Ureter (tissue), 1 donor: ENCODE results near the gene IRGQ. TPM values are rescaled to one million over a fixed set of nuclear protein-coding genes. Genes with fewer than 3 reads are reported as not detected.
"Not testable (repeated sequence)": the region's sequence is repeated elsewhere in the genome, so short reads cannot be mapped to it uniquely, and the experiment has no call there.

ENCODE experiments used
- DNase-seq: peaks from one replicate; pipeline ENCODE4 v3.0.0-alpha.2; 2020; ENCODE audit warnings: low spot score
- total RNA-seq: library from RNA; stranded (reverse); gene quantifications from one replicate; pipeline ENCODE4 v1.2.4, GENCODE V29; 2023
- donor health status: DM: yes; HTN: yes; CAD: no.

The IRGQ gene, protein sequence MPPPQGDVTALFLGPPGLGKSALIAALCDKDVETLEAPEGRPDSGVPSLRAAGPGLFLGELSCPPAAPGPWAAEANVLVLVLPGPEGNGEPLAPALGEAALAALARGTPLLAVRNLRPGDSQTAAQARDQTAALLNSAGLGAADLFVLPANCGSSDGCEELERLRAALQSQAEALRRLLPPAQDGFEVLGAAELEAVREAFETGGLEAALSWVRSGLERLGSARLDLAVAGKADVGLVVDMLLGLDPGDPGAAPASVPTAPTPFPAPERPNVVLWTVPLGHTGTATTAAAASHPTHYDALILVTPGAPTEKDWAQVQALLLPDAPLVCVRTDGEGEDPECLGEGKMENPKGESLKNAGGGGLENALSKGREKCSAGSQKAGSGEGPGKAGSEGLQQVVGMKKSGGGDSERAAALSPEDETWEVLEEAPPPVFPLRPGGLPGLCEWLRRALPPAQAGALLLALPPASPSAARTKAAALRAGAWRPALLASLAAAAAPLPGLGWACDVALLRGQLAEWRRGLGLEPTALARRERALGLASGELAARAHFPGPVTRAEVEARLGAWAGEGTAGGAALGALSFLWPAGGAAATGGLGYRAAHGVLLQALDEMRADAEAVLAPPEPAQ
- total RNA-seq, result 20.8 TPM

DNA sequence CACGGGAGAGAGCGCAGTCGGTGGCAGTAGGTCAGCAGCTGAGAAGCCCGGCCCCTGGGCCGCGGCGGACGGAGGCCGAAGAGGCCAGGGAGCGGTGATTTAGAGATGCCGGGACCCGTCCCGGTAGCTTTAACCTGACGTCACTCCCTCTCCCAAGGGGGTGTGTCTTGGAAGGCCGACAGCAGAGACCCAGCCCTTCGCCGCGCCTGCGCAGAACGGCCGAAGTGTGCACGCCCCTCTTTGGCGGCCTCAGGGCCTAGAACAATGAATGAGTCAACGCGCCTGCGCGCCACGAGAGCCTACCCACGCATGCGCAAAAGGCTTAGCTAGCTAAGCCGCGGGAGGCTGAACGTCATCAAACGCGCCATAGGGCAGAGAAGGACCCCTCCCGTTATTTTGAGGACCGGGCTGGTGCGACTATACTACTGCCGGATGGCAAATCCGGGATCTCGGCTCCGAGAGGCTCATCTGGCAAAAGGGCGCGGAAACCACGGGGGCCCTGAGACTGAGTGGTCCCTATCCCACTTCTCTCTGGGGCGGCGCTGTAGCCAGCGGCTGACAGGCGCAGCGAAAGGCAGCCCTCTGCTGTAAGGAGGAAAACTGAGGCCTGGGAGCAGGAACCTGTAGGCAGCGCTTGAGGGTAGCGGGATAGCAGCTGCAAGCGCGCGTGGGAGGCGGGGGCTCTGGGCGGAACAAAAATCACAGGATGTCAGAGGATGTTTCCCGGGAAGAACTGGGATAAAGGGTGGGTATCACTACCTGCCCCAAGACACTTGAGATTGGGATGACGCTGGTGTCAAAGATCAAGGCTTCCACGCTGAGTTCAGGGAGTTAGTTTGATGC is at the start of gene IRGQ, which contains the start of gene ZNF576:
TSS of gene IRGQ (minus strand) at position 136 of the 843 bp plus-strand sequence. CDS start 796 bp downstream, outside the sequence.
TSS of gene ZNF576 (plus strand) at position 597 of the 843 bp plus-strand sequence. CDS start 514 bp downstream, outside the sequence.
- DNase-seq, result peak; percentile 100

DNA sequence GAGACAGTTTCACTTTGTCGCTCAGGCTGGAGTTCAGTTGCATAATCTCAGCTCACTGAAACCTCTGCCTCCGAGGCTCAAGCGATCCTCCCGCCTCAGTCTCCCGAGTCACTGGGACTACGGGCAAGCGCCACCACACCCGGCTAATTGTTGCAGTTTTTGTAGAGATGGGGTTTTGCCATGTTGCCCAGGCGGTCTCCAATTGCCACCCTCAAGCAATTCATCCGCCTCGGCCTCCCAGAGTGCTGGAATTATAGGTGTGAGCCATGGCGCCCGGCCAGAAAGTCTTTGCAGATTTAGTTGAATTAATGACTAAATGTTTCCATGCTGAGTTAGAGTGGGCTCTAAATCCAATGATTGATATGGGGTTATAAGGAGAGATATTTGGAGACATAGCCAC is 48.2 kb upstream of the IRGQ start:
- DNase-seq, result no peak

DNA sequence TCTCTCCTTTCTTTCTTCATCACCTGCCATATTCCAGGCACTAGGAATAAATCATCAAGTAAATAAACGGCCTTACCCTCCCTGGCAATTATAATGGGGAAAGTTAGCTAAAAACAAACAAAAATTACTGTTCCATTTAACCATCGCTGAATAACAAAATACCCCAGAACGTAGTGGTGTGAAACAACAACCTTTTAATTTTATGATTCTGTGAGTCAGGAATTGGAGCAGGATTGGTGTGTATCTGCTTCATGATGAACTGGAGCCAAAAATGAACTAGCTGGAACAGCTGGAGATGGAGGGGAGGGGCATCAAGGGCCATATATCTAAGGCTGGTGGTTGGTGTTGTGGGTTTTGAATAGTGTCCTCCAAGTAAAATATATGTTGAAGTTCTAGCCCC is 47.4 kb upstream of the IRGQ start:
- DNase-seq, result no peak

DNA sequence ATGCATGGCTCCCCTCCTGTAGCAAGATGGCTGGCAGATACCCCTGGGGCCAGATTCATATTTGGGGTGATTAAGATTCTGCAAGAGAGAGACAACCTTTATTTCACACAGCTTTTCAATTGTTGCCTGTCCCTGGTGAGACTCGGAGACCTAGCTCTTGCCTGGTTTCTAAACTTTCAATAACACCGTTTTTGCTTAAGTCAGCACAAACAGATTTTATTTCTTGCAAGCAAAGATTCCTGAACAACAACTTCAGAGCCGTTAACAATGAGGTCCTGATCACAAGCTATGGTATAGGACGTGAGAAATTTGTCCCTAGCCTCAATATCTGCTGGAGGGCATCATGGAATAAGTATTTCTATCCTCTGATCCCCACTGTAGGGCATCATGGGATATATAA is 46.6 kb upstream of the IRGQ start:
- DNase-seq, result no peak

DNA sequence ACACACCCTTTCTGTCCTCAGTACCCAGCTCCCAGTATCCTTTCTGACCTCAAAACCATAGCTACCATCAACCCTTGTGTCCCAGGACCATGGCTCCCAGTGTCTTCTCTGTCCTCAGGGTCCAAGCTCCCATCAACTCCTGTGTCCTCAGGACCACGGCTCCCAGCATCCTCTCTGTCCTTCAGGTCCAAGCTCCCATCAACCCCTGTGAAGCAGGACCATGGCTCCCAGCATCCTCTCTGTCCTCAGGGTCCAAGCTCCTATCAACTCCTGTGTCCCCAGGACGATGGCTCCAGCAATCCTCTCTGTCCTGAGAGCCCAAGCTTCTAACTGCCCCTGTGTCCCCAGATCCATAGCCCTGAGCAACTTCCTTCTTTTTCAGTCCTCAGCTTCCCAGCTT is 45.4 kb upstream of the IRGQ start:
- DNase-seq, result no peak

DNA sequence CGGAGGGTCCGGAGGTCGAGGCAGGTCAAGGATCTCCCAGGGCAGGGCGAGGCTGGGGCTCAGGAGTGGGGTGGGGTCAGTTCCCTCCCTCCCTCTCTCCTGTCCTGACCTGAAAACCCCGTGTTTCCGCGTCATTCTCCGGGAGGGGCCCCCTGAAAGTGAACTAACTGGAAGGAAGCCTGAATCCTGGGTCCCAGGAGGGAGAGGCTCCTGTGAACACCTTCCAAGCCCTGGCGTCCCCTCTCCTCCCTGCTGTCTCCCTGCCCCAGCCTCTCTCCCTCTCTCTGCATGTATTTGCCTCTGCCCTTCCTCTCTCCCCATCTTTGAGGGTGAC is 44.5 kb upstream of the IRGQ start:
- DNase-seq, result no peak

DNA sequence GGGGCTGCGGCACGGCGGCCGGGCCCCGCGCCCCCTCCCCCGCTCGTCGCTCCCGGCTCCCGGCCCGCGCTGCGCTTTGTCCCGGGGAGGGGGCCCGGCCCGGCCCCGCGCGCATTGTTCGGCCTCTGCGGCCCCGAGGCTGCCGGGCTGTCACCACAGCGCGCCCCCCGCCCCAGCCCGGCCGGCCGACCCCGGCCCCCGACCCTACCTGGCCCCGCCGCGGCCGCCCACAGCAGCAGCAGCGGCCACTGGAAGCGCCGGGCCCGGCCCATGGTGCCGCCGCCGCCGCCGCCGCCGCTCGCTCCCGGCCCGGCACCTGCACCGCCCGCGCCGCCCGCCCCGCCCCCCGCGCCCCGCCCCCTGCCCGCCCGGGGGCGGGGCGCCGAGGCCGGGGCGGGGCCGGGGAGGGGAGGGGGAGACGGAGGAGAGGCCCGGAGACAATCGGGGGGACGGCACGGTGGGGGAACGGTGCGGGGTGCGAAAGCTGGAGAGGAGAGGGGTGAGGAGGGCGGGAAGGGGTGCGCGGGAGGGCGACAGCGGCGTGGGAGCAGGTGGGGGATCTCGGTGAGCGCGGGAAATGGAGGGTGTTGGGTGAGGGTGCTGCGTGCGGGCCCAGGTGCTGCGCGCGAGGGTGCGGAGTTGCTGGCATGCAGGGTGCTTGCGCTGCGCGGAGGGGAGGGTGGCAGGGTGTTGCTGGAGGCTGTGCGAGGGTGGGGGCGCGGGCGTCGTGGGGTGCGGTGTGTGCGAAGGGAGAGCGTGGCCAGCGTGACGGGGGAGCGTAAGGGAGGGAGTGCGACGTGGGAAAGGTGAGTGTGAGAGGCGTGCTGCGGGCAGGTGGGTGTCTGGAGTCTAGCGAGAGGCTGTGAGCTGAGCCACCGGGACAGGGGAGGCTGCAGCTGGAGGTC is 43.8 kb upstream of the IRGQ start, which contains the start of gene CADM4:
TSS of gene CADM4 (minus strand) at position 332 of the 905 bp plus-strand sequence. CDS start at position 272, 60 bp downstream.
- DNase-seq, result no peak

DNA sequence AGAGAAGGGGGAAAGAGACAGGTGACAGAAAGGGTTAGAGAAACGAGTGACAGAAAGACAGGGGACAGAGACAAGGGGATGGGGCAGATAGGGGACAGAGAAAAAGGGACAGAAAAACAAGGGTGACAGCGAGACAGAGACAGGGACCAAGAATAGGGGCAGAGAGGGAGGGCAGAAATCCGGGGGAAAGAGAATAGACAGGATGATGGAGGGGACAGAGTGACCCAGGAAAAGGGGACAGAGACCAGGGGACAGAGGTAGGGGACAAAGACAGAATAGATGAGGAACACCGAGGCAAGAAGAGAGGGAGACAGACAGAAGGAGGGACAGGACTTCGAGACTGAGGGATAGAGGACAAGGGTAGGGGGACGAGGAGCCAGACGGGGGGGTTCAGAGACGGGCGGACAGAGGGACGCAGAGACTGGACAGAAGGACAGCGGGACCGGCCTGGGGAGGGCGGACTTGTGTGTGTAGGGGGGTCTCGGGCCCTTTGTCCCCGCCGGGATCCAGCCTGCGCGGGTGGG is 43.1 kb upstream of the IRGQ start:
- no peak for DNase-seq

DNA sequence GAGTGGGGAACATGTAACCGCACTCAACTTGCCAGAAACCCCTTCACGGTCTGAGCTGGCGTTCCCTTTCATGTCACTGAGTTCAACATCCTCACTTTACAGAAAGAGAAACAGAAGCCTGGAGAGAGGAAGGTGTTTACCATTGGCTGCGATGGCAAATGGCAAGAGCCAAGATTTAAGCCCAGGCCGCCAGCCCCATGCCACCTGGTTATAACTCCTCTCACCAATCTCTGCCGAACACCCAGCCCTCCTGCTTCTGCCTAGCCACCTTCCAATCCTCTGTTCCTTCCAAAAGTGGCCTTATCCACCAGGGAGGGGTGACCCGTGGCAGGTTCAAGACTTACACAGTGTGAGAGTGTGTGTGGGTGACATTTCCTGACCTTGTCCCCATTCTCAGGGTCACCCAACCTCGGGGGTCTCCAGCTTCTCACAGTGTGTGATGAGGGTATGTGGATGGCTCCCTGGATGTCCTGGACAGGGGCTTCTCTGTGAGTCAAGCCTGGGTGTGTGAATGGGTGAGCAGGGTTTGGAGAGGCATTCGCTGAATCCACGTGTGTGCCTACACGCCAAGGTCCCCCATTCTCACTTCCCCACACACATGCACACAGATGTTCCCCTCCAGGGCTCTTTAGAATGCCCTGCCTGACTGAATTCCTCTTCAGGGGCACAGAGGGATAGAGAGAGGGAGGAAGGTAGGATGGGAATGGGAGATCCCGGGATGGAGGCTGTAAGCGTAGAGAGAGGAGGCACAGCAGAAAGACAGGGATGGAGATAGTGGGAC is 42.5 kb upstream of the IRGQ start:
- DNase-seq, result no peak

DNA sequence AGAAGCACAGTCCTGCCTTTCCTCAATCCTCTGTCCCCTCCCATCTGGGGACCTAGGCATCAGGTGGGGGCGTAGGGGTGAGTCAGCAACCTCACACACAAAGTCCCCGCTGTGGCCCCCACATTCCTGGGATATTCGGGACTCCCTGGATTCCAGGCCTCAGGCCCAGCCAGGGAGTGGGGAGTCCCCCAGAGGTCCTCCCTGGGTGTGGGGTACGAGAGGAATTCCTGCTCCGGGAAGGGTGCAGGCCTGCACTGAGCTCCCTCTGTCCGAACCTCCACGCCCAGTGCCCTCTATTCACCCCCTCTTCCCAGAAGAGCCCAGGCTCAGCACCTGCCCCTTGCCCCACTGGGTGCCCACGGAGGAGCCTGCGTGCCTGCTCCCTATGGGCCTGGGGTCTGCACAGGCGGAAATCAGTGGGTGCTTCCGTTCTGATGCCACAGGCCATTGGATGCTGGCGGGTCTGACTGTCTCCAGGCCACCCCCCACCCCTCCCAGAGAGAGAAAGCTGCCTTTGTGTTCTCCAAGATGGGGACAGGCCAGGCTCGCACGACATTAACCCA is 40.3 kb upstream of the IRGQ start:
- no peak for DNase-seq

DNA sequence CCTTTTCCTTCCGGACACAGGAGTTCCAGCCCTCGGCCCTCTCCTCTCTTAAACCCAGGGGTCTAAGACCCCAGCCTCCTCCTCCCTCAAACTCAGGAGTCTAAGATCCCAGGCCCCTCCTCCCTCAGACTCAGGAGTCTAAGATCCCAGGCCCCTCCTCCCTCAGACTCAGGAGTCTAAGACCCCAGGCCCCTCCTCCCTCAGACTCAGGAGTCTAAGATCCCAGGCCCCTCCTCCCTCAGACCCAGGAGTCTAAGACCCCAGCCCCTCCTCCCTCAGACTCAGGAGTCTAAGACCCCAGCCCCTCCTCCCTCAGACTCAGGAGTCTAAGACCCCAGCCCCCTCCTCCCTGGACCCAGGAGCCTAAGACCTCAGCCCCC is 39.6 kb upstream of the IRGQ start:
- DNase-seq, result not testable (repeated sequence)

DNA sequence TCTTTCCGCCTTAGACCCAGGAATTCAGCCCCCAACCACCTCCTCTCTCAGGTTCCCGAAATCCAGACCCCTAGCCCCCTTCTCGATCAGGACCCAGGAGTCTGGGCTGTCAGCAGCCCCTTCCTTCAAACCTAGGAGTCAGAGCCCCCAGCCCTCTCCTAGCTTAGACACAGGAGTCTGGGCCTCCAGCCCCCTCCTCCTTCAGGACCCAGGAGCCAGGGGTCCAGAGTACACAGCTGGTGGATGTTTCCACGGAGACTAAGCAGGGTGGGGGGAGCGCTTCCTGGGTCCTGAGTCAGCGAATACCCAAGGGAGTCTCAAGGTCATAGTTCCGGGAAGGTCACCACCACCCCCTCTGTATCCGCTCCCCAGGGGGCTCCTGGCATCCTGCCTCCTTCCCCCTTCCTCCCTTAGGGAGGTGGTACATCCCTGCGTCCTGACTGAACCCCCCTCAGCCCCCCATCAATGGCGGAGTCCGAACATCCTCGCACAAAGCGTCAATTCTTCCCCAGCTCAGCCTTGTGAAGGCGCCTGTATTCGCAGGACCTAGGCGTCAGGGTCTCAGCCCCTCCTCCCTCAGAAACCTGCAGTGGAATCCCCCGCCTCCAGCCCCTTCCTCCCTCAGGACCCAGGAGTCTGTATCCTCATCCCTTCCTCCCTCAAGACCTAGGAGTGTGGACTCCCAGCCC is 39.1 kb upstream of the IRGQ start:
- DNase-seq, result no peak

DNA sequence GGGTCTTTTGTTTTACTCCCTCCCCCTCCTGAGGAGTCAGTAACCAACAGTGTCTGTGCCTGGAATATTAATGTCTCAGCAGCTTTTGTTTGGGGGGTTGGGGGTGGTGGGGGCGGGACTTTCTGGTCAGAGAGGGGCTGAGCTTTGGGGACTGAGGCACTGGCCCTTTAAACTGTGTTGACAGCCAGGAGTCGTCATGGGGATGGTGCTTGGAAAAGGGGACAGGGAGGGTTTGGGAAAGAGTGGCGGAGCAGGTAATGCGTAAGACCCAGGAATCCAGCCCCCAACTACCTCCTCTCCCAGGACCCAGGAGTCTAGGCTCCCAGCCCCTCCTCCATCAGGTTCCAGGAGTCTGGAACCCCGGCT is 38.6 kb upstream of the IRGQ start:
- DNase-seq, result no peak

DNA sequence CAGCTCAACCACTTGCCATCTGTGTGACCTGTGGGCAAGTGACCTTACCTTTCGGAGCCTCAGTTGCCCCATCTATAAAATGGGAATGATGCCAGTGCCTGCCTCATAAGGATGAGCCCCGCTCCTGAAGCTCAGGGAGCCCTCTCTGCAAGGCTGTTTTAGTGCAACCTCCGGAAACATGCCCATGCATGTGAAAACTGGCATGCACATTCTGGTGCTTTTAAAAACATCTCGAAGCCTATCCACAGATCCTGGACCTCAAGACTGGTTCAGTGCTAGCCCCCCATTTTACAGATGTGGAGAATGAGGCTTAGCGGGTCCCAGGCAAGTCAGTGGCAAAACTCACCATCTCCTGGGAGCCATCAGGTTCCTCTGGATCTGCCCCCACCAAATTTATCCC is 38.1 kb upstream of the IRGQ start:
- DNase-seq, result no peak

DNA sequence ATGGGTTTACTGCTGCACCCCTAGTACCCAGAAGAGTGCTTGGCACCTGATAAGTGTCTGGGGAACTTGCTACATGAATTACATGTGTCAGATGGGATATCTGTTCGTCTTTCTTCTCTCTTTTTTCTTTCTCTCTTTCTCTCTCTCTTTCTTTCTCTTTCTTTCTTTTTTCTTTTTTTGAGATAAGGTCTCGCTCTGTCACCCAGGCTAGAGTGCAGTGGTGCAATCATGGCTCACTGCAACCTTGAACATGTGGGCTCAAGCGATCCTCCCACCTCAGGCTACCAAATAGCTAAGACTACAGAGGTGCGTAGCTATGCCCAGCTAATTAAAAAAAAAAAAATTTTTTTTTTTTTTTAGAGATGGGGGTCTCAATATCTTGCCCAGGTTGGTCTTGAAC is 37.6 kb upstream of the IRGQ start:
- DNase-seq, result no peak

DNA sequence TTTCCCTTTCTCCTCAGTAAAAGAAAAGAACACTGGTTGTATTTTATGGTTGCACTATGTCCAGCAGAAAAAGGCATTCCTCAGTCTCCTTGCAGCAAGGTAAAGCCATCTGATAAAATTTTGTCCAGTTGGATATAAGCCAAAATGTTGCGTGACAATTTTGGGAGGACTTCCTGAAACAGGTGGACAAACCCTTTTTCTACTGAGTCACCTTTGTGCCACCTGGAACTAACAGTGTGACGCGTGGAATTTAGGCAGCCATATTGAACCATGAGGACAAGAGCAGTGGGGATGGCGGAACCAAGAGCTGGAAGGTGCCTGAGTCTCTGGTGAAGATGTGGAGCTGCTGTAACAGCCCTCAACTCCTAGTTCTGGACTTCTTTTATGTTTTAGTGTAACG is 35.6 kb upstream of the IRGQ start:
- no peak for DNase-seq

DNA sequence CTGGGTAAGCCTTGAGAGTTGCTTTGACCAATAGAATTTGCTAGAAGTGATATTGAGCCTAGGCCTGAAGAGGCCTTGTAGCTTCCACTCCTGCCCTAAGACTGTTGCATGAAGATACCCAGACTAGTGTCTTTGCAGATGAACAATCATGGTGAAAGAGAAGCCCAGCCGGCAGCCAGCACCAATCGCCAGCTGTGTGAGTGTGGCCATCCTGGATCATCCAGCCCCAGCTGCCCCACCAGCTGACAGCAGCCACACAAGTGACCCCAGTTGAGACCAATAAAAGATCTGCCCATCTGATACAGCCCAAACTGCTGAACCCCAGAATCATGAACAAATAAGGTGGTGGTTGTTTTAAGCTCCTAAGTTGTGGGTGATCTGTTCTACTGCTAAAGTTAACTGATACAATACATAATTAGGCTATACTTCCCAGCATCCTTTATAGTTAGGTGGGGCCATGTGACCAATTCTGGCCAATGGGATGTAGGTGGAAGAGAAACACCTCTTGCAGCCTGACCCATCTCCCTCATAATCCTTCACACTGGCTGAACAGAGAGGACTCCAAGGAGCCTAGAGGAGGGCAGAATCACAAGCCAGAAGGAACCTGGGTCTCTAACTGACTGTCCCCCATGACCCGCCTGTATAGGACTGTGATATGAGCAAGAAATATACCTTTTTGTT is 32.9 kb upstream of the IRGQ start:
- DNase-seq, result no peak

DNA sequence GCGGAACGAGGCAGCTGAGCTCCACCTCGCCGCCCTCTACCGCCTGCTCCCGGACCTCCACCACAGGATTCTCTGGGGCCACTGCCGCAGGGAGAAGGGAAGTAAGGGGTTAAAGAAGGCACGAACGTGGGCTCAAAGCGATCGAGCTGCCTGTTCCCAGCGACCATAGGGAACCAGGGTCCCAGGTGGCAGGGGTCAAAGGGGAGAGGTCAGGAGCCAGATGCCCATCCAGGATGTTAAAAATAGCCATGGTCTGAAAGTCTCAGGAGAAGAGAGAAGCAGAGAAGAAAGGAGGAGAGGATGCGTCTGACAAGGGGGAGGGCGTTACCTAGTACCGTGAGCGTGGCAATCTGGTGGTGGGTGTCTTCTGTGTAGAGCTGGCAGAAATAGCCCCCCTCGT is 30.9 kb upstream of the IRGQ start:
- DNase-seq, result no peak
